HFF-Myc (cell line): ENCODE measurements around the gene NTSR2.

Experiments used
- DNase-seq: peaks from one replicate; pipeline ENCODE4 v3.0.0-alpha.2; 2011; ENCODE audit warnings: low read depth; ENCODE audit errors: extremely low read depth
- H3K4me3 ChIP-seq: replicated peaks from 2 replicates; pipeline ENCODE4 v1.5.1; 2011; ENCODE audit warnings: low read depth, mild to moderate bottlenecking, control low read depth, low read length
- CTCF ChIP-seq: IDR thresholded peaks from 2 replicates; pipeline ENCODE4 v1.5.1; 2012; ENCODE audit warnings: mild to moderate bottlenecking, low read depth, low read length, control low read depth; ENCODE audit errors: missing control alignments

Gene NTSR2

GRCh38 chr2:11613297-11613696 is 56.7 kb downstream of the NTSR2 start:
- TF ChIP-seq CTCF, result no peak
- no peak for DNase-seq
- H3K4me3 ChIP-seq, result no peak overlapping the region

GRCh38 chr2:11612553-11613215 is 57.3 kb downstream of the NTSR2 start:
- no peak for TF ChIP-seq CTCF
- no peak for DNase-seq

GRCh38 chr2:11611251-11611650 is 58.7 kb downstream of the NTSR2 start:
- no peak overlapping the region for H3K4me3 ChIP-seq
- TF ChIP-seq CTCF, result no peak
- DNase-seq, result no peak

More at GRCh38 chr2:11612553-11613215, 57.3 kb downstream of the NTSR2 start:
- no peak overlapping the region for H3K4me3 ChIP-seq

DNA sequence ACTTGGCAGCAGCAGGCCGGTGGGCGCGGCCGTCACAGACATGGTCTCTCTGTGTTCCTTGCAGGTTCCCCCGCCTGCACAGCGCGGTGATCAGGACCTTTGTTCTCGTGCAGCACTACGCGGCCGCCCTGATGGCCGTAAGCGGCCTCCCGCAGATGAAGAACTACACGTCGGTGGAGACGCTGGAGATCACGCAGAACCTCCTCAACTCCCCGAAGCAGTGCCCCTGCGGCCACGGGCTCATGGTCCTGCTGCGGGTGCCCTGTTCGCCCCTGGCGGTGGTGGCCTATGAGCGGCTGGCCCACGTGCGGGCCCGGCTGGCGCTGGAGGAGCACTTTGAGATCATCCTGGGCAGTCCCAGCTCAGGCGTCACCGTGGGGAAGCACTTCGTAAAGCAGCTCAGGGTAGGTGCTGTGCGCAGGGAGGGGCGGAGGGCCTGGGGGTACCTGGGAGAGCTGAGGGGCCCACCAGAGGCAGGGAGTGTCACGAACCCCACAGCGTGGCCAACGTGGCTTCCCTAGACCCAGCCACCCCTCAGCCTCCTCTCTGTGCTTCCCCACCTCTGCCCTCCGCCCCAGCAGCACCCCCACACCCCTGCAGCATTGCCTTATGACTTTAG is 59.3 kb downstream of the NTSR2 start:
- DNase-seq, result no peak
- H3K4me3 ChIP-seq, result no peak overlapping the region
- no peak for TF ChIP-seq CTCF
